B cell (primary cell): ENCODE data around the gene RENBP. TPM values are rescaled to one million over a fixed set of nuclear protein-coding genes. Genes with fewer than 3 reads are reported as not detected.

Experiments used
- ATAC-seq: fragments of 200-7000 bp; cut with Tn5 transposase; one replicate; pipeline ENCODE4 v1.10.0; 2021; ENCODE audit warnings: low read depth, mild to moderate bottlenecking, moderate number of reproducible peaks, moderate library complexity
- CTCF ChIA-PET: fragments of 350-600 bp; sonication (Branson Sonifier 250); formaldehyde crosslinking; loops from one replicate; lab custom pipeline; 2021; ENCODE audit warnings: antibody characterized with exemption, inconsistent platforms; lab: Charles Lee
- POLR2A ChIA-PET: fragments of 350-600 bp; sonication (Branson Sonifier 250); formaldehyde crosslinking; loops from one replicate; lab custom pipeline; 2021; ENCODE audit warnings: antibody characterized with exemption; lab: Charles Lee
- DNase-seq: peaks from one replicate; pipeline ENCODE4 v3.0.0; 2013
- H2AFZ ChIP-seq: 2 replicates; pipeline ENCODE4 v1.6.1; 2012; ENCODE audit warnings: mild to moderate bottlenecking, low read depth, low read length; ENCODE audit not compliant: insufficient read depth, poor library complexity, severe bottlenecking
- H3K27ac ChIP-seq, 2 donors: 1 replicate in 1 of 2; 2 replicates in 1 of 2; pipeline ENCODE4 v1.5.1; 2012 to 2013; ENCODE audit warnings: low read length in 2 of 2, mild to moderate bottlenecking in 2 of 2, moderate library complexity in 1 of 2
- H3K27me3 ChIP-seq, 4 experiments: fragments of 200-600 bp in 1 of 4; sonication (generic) in 1 of 4; replicated peaks in 1 of 4; 1 replicate in 2 of 4; 2 replicates in 2 of 4; pipeline versions ENCODE4 v1.6.1 to v1.7.0; 2013 to 2016; ENCODE audit warnings: low read length in 3 of 4, mild to moderate bottlenecking in 2 of 4, mixed read lengths in 1 of 4, moderate library complexity in 1 of 4; ENCODE audit not compliant: insufficient read depth in 4 of 4, control insufficient read depth in 3 of 4; ENCODE audit errors: control extremely low read depth in 1 of 4
- H3K36me3 ChIP-seq, 2 experiments: replicated peaks in 1 of 2; 1 replicate in 1 of 2; 2 replicates in 1 of 2; pipeline versions ENCODE4 v1.6.1 to v1.7.1; 2013; ENCODE audit warnings: low read length in 1 of 2; ENCODE audit not compliant: insufficient read depth in 2 of 2, control insufficient read depth in 1 of 2; ENCODE audit errors: control extremely low read depth in 1 of 2, extremely low read depth in 1 of 2
- H3K4me1 ChIP-seq, 2 donors: fragments of 200-600 bp in 1 of 2; sonication (generic) in 1 of 2; 1 replicate in 1 of 2; 2 replicates in 1 of 2; pipeline versions ENCODE4 v1.5.1 to v1.6.1; 2013 to 2017; ENCODE audit warnings: low read length in 2 of 2; ENCODE audit not compliant: control insufficient read depth in 2 of 2, insufficient read depth in 2 of 2
- H3K4me2 ChIP-seq: replicated peaks from 2 replicates; pipeline ENCODE3; 2012; ENCODE audit warnings: mild to moderate bottlenecking, low read depth, low read length; ENCODE audit not compliant: poor library complexity, severe bottlenecking
- H3K4me3 ChIP-seq, 5 experiments: fragments of 200-600 bp in 1 of 5; sonication (generic) in 1 of 5; 1 replicate in 3 of 5; 2 replicates in 2 of 5; pipeline versions ENCODE4 v1.5.1 to v1.7.0; 2011 to 2016; ENCODE audit warnings: low read length in 4 of 5, mild to moderate bottlenecking in 4 of 5, low read depth in 2 of 5, control low read depth in 1 of 5, moderate library complexity in 1 of 5; ENCODE audit not compliant: insufficient read depth in 1 of 5; ENCODE audit errors: control extremely low read depth in 1 of 5, extremely low read depth in 1 of 5
- H3K79me2 ChIP-seq: fragments of 200-600 bp; sonication (generic); one replicate; pipeline ENCODE4 v1.6.0; 2016; ENCODE audit warnings: low read length; ENCODE audit not compliant: control insufficient read depth, insufficient read depth
- H3K9ac ChIP-seq: fragments of 200-600 bp; sonication (generic); 2 replicates; pipeline ENCODE4 v1.6.1; 2017; ENCODE audit warnings: mild to moderate bottlenecking, low read length, moderate library complexity
- H3K9me3 ChIP-seq, 3 donors: one replicate each; pipeline versions ENCODE4 v1.6.1 to v1.7.1; 2013; ENCODE audit warnings: low read length in 2 of 3; ENCODE audit not compliant: control insufficient read depth in 2 of 3, insufficient read depth in 1 of 3; ENCODE audit errors: control extremely low read depth in 1 of 3
- H4K20me1 ChIP-seq: 2 replicates; pipeline ENCODE4 v1.6.0; 2012; ENCODE audit warnings: mild to moderate bottlenecking, low read length; ENCODE audit not compliant: insufficient read depth, control insufficient read depth, poor library complexity, severe bottlenecking
- H3K27ac Mint-ChIP-seq: one replicate; pipeline ENCODE4 v1.8.0; 2021; ENCODE audit warnings: mixed read lengths
- H3K27me3 Mint-ChIP-seq: one replicate; pipeline ENCODE4 v1.8.0; 2021; ENCODE audit warnings: mixed read lengths
- H3K4me1 Mint-ChIP-seq: one replicate; pipeline ENCODE4 v1.8.0; 2021; ENCODE audit warnings: mixed read lengths
- H3K4me3 Mint-ChIP-seq: one replicate; pipeline ENCODE4 v1.8.0; 2021; ENCODE audit warnings: mixed read lengths
- H3K9me3 Mint-ChIP-seq: one replicate; pipeline ENCODE4 v1.8.0; 2022; ENCODE audit warnings: mixed read lengths; ENCODE audit not compliant: insufficient read depth
- EZH2 ChIP-seq: IDR thresholded peaks from 2 replicates; pipeline ENCODE4 v1.6.1; 2012; ENCODE audit warnings: borderline replicate concordance, low read depth, mild to moderate bottlenecking, moderate library complexity, low read length; ENCODE audit not compliant: insufficient read depth, poor library complexity, severe bottlenecking
- WGBS: methylation state at CpG from one replicate; pipeline ENCODE4 v1.1.5; 2013; ENCODE audit warnings: missing lambda C conversion rate; ENCODE audit not compliant: insufficient coverage; 5-methylcytosine and 5-hydroxymethylcytosine counted together
- intact Hi-C: fragments of 100-400 bp; cut with micrococcal nuclease; formaldehyde crosslinking; loops from one replicate; pipeline ENCODE4 v1.10.0; 2022
- polyA plus RNA-seq: library from polyadenylated mRNA; depleted of rRNA; stranded (reverse); fragments of >200 nt; gene quantifications from 2 replicates; pipeline ENCODE4 v1.2.3, GENCODE V29; 2012
- total RNA-seq, 2 donors: library from RNA; stranded (reverse); fragments of 120-200 nt in 1 of 2; gene quantifications; 1 replicate in 1 of 2; 2 replicates in 1 of 2; pipeline versions ENCODE4 v1.2.3 to v1.2.4, GENCODE V29; 2013 to 2022
- TF ChIP-seq, protein P1 (sequence below): fragments of 200-600 bp; IDR thresholded peaks from one replicate; pipeline ENCODE4 v1.8.0; 2022; ENCODE audit warnings: antibody characterized with exemption, mild to moderate bottlenecking

The RENBP gene
- total and polyA plus RNA-seq, 2 donors (not counting 1 experiment from before 2014, with no cell fraction given), result 30.6 to 39.2 TPM

GRCh38 chrX:153932220-153932915 is 12.1 kb downstream of the RENBP start:
- ATAC-seq (no peak), DNase-seq (no peak)
- H2AFZ ChIP-seq, result no peak overlapping the region
- Mint-ChIP-seq H3K27ac (no peak overlapping the region), H3K4me1 (peaks cover 19% of the 10 kb centered on the region), H3K4me3 (no peak overlapping the region), H3K9me3 (no peaks in the 10 kb centered on the region), H3K27me3 (no peaks in the 10 kb centered on the region)
- no peak overlapping the region for H3K4me3 ChIP-seq
- TF ChIP-seq, protein P1, sequence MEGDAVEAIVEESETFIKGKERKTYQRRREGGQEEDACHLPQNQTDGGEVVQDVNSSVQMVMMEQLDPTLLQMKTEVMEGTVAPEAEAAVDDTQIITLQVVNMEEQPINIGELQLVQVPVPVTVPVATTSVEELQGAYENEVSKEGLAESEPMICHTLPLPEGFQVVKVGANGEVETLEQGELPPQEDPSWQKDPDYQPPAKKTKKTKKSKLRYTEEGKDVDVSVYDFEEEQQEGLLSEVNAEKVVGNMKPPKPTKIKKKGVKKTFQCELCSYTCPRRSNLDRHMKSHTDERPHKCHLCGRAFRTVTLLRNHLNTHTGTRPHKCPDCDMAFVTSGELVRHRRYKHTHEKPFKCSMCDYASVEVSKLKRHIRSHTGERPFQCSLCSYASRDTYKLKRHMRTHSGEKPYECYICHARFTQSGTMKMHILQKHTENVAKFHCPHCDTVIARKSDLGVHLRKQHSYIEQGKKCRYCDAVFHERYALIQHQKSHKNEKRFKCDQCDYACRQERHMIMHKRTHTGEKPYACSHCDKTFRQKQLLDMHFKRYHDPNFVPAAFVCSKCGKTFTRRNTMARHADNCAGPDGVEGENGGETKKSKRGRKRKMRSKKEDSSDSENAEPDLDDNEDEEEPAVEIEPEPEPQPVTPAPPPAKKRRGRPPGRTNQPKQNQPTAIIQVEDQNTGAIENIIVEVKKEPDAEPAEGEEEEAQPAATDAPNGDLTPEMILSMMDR, result no peak
- TF ChIP-seq EZH2, result no peak
- H3K9ac ChIP-seq, result no peak overlapping the region
- intact Hi-C loops, result no loop called here
- H3K9me3 ChIP-seq, result no peaks in the 10 kb centered on the region
- peaks cover 15 to 30% of the 10 kb centered on the region in 2 donors for H3K4me1 ChIP-seq
- ChIA-PET CTCF (interaction anchor here (7.4 to 13.1 kb wide), 2 partner anchors 14 to 15 kb away, joined by 59 to 325 read pairs; partner anchors contain the start of gene RENBP), POLR2A (no interaction called here)
- WGBS, result 98% methylated on average over 6 of the region's 13 CpGs
- no peak overlapping the region for H3K27ac ChIP-seq
- H4K20me1 ChIP-seq, result no peaks in the 10 kb centered on the region
- H3K27me3 ChIP-seq, result no peaks in the 10 kb centered on the region
- no peak overlapping the region for H3K4me2 ChIP-seq
- peaks cover 24% of the 10 kb centered on the region for H3K79me2 ChIP-seq
- H3K36me3 ChIP-seq, result peaks cover 0 to 23% of the 10 kb centered on the region in 2 experiments

- Histone ChIP-seq H3K36me3 (peaks cover 0 to 23% of the 10 kb centered on the region in 2 experiments), H3K4me1 (peaks cover 17 to 36% of the 10 kb centered on the region in 2 donors), H3K9ac (no peak overlapping the region), H4K20me1 (no peaks in the 10 kb centered on the region), H3K79me2 (peaks cover 24% of the 10 kb centered on the region), H3K9me3 (no peaks in the 10 kb centered on the region), H3K4me3 (no peak overlapping the region), H2AFZ (no peak overlapping the region), H3K27me3 (no peaks in the 10 kb centered on the region), H3K27ac (no peak overlapping the region), H3K4me2 (no peak overlapping the region)
- intact Hi-C loops, result no loop called here
- WGBS, result 90% methylated on average over 4 of the region's 13 CpGs
- Mint-ChIP-seq H3K4me1 (peaks cover 23% of the 10 kb centered on the region), H3K27me3 (no peaks in the 10 kb centered on the region), H3K9me3 (no peaks in the 10 kb centered on the region), H3K4me3 (no peak overlapping the region), H3K27ac (no peak overlapping the region)
- CTCF ChIA-PET, result interaction anchor here (13.1 kb wide), 1 partner anchor 15 kb away, joined by 325 read pairs; the partner anchor contains the start of gene RENBP
- DNase-seq (no peak), ATAC-seq (no peak)
- POLR2A ChIA-PET, result no interaction called here
- no peak for TF ChIP-seq EZH2
- TF ChIP-seq, protein P1, result no peak
These were observed 12.7 kb downstream of the RENBP start for GRCh38 chrX:153931748-153932147.
